Liver (tissue), 9 donors: ENCODE data around the gene PPFIBP2. TPM values are rescaled to one million over a fixed set of nuclear protein-coding genes. Genes with fewer than 3 reads are reported as not detected.

Source experiments
- DNase-seq: peaks from one replicate; pipeline ENCODE4 v3.0.0-alpha.2; 2017; ENCODE audit warnings: low spot score
- H3K27ac ChIP-seq, 2 donors: one replicate each; pipeline ENCODE4 v1.7.0; 2013; ENCODE audit warnings: inconsistent platforms in 2 of 2, low read length in 2 of 2, control low read depth in 1 of 2, low read depth in 1 of 2, mild to moderate bottlenecking in 1 of 2
- H3K27me3 ChIP-seq, 4 donors: one replicate each; pipeline versions ENCODE4 v1.6.1 to v1.7.0; 2013; ENCODE audit warnings: low read length in 3 of 4, inconsistent platforms in 1 of 4, mild to moderate bottlenecking in 1 of 4, moderate library complexity in 1 of 4; ENCODE audit not compliant: control insufficient read depth in 4 of 4, insufficient read depth in 4 of 4
- H3K36me3 ChIP-seq, 4 donors: one replicate each; pipeline versions ENCODE4 v1.6.1 to v1.7.0; 2013; ENCODE audit warnings: low read length in 3 of 4, mild to moderate bottlenecking in 3 of 4, low read depth in 1 of 4, moderate library complexity in 1 of 4; ENCODE audit not compliant: control insufficient read depth in 4 of 4, insufficient read depth in 3 of 4
- H3K4me1 ChIP-seq, 4 donors: one replicate each; pipeline versions ENCODE4 v1.6.1 to v1.7.0; 2013; ENCODE audit warnings: low read length in 3 of 4, mild to moderate bottlenecking in 3 of 4, moderate library complexity in 1 of 4; ENCODE audit not compliant: control insufficient read depth in 4 of 4, insufficient read depth in 4 of 4
- H3K4me3 ChIP-seq, 3 donors: one replicate each; pipeline versions ENCODE4 v1.6.1 to v1.7.0; 2013; ENCODE audit warnings: low read length in 3 of 3, control low read depth in 1 of 3, low read depth in 1 of 3, mild to moderate bottlenecking in 1 of 3
- H3K9ac ChIP-seq, 2 donors: one replicate each; pipeline ENCODE4 v1.7.0; 2013; ENCODE audit warnings: low read length in 2 of 2, mild to moderate bottlenecking in 2 of 2, moderate library complexity in 2 of 2, control low read depth in 1 of 2, low read depth in 1 of 2
- H3K9me3 ChIP-seq, 4 donors: one replicate each; pipeline versions ENCODE4 v1.6.1 to v1.7.0; 2013; ENCODE audit warnings: low read length in 3 of 4; ENCODE audit not compliant: control insufficient read depth in 4 of 4
- EGR1 ChIP-seq, 2 donors: IDR thresholded peaks; 2 replicates each; pipeline ENCODE4 v1.6.1; 2016 to 2018; ENCODE audit warnings: antibody characterized with exemption in 2 of 2, low read depth in 2 of 2
- FOXA2 ChIP-seq: IDR thresholded peaks from 2 replicates; pipeline ENCODE4 v1.6.1; 2016; ENCODE audit warnings: antibody characterized with exemption
- GABPA ChIP-seq, 2 donors: IDR thresholded peaks in 1 of 2; conservative IDR thresholded peaks in 1 of 2; 2 replicates each; pipeline ENCODE4 v1.6.1; 2016; ENCODE audit warnings: antibody characterized with exemption in 2 of 2, mild to moderate bottlenecking in 1 of 2, moderate library complexity in 1 of 2
- HNF4A ChIP-seq, 2 donors: conservative IDR thresholded peaks; 2 replicates each; pipeline ENCODE4 v1.6.1; 2016; ENCODE audit warnings: antibody characterized with exemption in 2 of 2, mild to moderate bottlenecking in 2 of 2
- HNF4G ChIP-seq: IDR thresholded peaks from 2 replicates; pipeline ENCODE4 v1.6.1; 2016; ENCODE audit warnings: antibody characterized with exemption
- RXRA ChIP-seq, 2 donors: IDR thresholded peaks; 2 replicates each; pipeline ENCODE4 v1.6.1; 2017 to 2018; ENCODE audit warnings: antibody characterized with exemption in 2 of 2, mild to moderate bottlenecking in 1 of 2
- YY1 ChIP-seq: IDR thresholded peaks from 2 replicates; pipeline ENCODE4 v1.6.1; 2016; ENCODE audit warnings: antibody characterized with exemption, mild to moderate bottlenecking
- WGBS: extraction: QIAGEN DNeasy Blood & Tissue Kit; methylation state at CpG from one replicate; pipeline ENCODE4 v1.1.7; 2013; 5-methylcytosine and 5-hydroxymethylcytosine counted together
- polyA plus RNA-seq, 2 donors: library from polyadenylated mRNA; stranded (reverse) in 1 of 2; unstranded in 1 of 2; fragments of 200-250 nt in 1 of 2; fragments of >200 nt in 1 of 2; fragmentation: Nextera tagmentation in 1 of 2; extraction: Ambion mirVana in 1 of 2; gene quantifications; one replicate each; pipeline versions ENCODE4 v1.2.1 to v1.2.3, GENCODE V29; 2013 to 2015
- total RNA-seq, 2 donors: library from RNA; depleted of rRNA; stranded (reverse); fragments of >200 nt; gene quantifications; one replicate each; pipeline ENCODE4 v1.2.3, GENCODE V29; 2014
- TF ChIP-seq, protein P1 (sequence below): fragments of 150-350 bp; IDR thresholded peaks from 2 replicates; pipeline ENCODE4 v1.5.1; 2017; ENCODE audit warnings: improper control_type of control experiment, low read depth, low read length; ENCODE audit not compliant: missing input control
- TF ChIP-seq, protein P2 (sequence below): IDR thresholded peaks from 2 replicates; pipeline ENCODE4 v1.6.1; 2016; ENCODE audit warnings: antibody characterized with exemption
- donor health status: healthy.
- donor health status: healthy.
- donor health status: healthy.
- donor health status: healthy.
- donor health status: healthy.

Gene PPFIBP2
- total and polyA plus RNA-seq, 4 donors: 19.6 to 80.0 (median 23.2) TPM

DNA sequence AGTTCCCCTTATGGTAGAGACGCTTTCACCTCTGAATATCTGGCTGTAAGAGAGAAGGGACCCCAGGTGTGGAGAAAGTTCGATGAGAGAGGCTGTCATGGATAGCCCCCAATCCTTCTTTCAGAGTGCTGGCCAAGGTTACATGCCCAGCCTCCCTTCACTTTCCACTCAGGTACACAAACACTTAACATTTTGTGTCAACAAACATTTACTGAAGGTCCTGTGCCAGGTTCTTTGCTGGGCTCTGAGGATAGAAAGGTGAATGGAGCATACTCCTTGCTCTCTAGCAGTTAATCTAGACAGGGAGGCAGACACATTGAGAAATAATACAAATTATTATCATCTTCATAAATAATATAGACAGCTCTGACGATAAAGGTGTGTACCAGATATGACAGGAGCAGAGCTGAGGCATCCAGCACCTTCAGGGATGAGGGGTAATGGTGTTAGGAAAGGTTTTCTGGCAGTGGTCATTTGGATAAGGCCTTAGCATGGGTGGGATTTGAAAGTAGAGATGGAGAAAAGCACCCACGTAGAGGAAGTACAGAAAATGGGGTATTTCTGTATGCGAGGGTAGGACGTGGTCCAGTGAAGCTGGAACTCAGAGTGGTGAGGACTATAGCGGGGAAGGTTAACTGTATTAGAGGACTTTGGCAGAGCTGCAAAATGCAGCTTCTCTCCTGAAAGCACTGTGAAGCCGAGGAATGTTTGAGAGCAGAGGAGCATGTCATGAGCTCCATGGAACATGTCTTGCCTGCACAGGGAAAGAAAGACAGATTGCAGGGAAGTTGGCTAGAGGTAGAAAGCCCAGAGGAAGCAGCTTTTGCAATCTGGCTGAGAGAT is 19.6 kb downstream of the PPFIBP2 start:
- whole genome bisulfite sequencing: 76% methylated on average over 8 of the region's 8 CpGs
- Histone ChIP-seq H3K27ac (peak overlapping the region; percentile 30 to 52), H3K9ac (no peak overlapping the region), H3K4me3 (no peak overlapping the region), H3K36me3 (no peaks in the 10 kb centered on the region), H3K9me3 (no peaks in the 10 kb centered on the region), H3K27me3 (no peaks in the 10 kb centered on the region), H3K4me1 (peaks cover 7 to 49% (median 24%) of the 10 kb centered on the region in 4 donors)
- TF ChIP-seq FOXA2 (peak; percentile 19), GABPA (IDR thresholded peaks at IDR 0.05 in 1 of 2, conservative IDR thresholded peaks at IDR 0.05 in 1 of 2) (no peak), YY1 (no peak), HNF4G (no peak), HNF4A (conservative IDR thresholded peaks at IDR 0.05) (no peak)
- TF ChIP-seq, protein P1, sequence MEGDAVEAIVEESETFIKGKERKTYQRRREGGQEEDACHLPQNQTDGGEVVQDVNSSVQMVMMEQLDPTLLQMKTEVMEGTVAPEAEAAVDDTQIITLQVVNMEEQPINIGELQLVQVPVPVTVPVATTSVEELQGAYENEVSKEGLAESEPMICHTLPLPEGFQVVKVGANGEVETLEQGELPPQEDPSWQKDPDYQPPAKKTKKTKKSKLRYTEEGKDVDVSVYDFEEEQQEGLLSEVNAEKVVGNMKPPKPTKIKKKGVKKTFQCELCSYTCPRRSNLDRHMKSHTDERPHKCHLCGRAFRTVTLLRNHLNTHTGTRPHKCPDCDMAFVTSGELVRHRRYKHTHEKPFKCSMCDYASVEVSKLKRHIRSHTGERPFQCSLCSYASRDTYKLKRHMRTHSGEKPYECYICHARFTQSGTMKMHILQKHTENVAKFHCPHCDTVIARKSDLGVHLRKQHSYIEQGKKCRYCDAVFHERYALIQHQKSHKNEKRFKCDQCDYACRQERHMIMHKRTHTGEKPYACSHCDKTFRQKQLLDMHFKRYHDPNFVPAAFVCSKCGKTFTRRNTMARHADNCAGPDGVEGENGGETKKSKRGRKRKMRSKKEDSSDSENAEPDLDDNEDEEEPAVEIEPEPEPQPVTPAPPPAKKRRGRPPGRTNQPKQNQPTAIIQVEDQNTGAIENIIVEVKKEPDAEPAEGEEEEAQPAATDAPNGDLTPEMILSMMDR: no peak
- no peak for DNase-seq

DNA sequence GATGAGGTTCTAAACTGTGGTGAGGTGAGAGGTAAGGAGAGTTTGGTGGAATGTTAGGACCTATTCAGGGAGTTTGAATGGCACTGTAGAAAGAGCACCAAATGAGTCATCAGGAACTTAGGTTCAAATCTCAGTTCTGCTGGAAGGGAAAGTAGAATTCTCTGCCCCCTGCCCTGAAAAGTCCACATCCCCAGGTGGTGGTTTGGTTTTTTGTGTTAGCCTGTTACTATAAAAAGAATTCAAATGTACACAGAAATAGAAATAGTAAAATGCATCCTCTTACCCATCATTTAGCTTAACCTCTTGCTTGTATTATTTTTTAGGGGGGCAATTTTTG is 20.2 kb downstream of the PPFIBP2 start:
- H3K36me3 ChIP-seq: no peaks in the 10 kb centered on the region
- no peak for DNase-seq
- peak in 1 of 2 donors; percentile 18 for TF ChIP-seq HNF4A (conservative IDR thresholded peaks at IDR 0.05)
- no peak for TF ChIP-seq RXRA (IDR thresholded peaks at IDR 0.05)
- H3K27ac ChIP-seq: no peak overlapping the region
- peaks cover 7 to 49% (median 24%) of the 10 kb centered on the region in 4 donors for H3K4me1 ChIP-seq
- H3K9me3 ChIP-seq: no peaks in the 10 kb centered on the region
- no peak overlapping the region for H3K9ac ChIP-seq
- no peaks in the 10 kb centered on the region for H3K27me3 ChIP-seq
- no peak overlapping the region for H3K4me3 ChIP-seq

DNA sequence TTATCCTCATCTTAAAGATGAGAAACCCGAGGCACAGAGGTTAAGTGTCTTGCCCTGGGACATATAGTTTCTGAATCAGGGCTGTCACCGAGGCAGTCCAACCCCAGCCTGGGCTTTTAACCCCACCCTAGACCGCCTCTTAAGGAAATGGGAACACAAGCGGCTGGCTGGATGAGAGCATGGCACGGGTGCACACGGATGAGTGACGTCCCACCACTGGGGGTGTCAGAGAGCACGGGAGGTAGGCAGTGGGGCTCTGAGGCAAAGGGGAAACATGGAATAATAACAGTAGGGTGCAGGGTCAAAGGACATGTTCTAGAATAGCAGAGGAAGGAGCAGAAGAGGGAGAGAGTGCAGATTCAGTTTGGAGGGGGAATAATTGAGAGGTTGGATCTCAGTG is 22.3 kb downstream of the PPFIBP2 start:
- no peak for TF ChIP-seq YY1
- TF ChIP-seq HNF4A (conservative IDR thresholded peaks at IDR 0.05): no peak
- no peak for TF ChIP-seq EGR1 (IDR thresholded peaks at IDR 0.05; ENCODE audit: low read depth in 2 of 2)
- TF ChIP-seq HNF4G: no peak
- no peaks in the 10 kb centered on the region for H3K9me3 ChIP-seq
- H3K4me1 ChIP-seq: peaks cover 1 to 32% (median 14%) of the 10 kb centered on the region in 4 donors
- H3K27ac ChIP-seq: no peak overlapping the region
- no peaks in the 10 kb centered on the region for H3K27me3 ChIP-seq
- no peak overlapping the region for H3K9ac ChIP-seq
- no peak for DNase-seq
- H3K36me3 ChIP-seq: no peaks in the 10 kb centered on the region
- WGBS: 61% methylated on average over 8 of the region's 8 CpGs
- H3K4me3 ChIP-seq: no peak overlapping the region

DNA sequence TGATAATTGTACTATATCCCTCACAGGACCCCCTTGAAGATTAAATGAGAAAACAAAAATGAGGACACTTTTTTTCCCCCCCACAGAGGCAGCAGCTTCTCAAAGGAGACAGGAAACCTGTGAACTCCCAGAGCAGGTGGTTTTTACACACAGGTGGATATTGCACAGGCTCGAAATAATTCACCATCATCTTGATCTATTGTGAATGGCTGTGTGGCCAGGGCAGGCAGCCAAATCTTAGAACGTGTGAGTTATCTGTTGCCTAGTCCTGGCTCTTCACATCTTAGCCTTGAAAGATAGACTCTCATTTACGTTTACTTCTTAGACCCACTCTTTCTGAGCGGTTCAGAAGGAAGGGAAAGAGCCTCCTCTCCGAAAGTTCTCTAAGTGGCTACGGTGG is 23.5 kb downstream of the PPFIBP2 start:
- no peak overlapping the region for H3K27ac ChIP-seq
- peaks cover 1 to 23% (median 13%) of the 10 kb centered on the region in 4 donors for H3K4me1 ChIP-seq
- H3K27me3 ChIP-seq: no peaks in the 10 kb centered on the region
- no peak for DNase-seq
- TF ChIP-seq HNF4A (conservative IDR thresholded peaks at IDR 0.05) (no peak), FOXA2 (no peak), EGR1 (IDR thresholded peaks at IDR 0.05; ENCODE audit: low read depth in 2 of 2) (no peak), HNF4G (no peak)
- TF ChIP-seq, protein P2, sequence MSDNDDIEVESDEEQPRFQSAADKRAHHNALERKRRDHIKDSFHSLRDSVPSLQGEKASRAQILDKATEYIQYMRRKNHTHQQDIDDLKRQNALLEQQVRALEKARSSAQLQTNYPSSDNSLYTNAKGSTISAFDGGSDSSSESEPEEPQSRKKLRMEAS: no peak
- no peaks in the 10 kb centered on the region for H3K9me3 ChIP-seq
- H3K4me3 ChIP-seq: no peak overlapping the region
- 89% methylated on average over 6 of the region's 6 CpGs for WGBS
- H3K36me3 ChIP-seq: no peaks in the 10 kb centered on the region
- no peak overlapping the region for H3K9ac ChIP-seq
